H9 (cell line): ENCODE measurements around the gene FKBP4. TPM values are rescaled to one million over a fixed set of nuclear protein-coding genes. Genes with fewer than 3 reads are reported as not detected.
"Not testable (repeated sequence)": the region's sequence is repeated elsewhere in the genome, so short reads cannot be mapped to it uniquely, and the experiment has no call there.

Experiments used
- DNase-seq: peaks from one replicate; pipeline ENCODE4 v3.0.0-alpha.2; 2017
- H2AFZ ChIP-seq: one replicate; pipeline ENCODE4 v1.6.1; 2013; ENCODE audit warnings: mild to moderate bottlenecking, low read length, control low read depth, moderate library complexity
- H2AK5ac ChIP-seq: 2 replicates; pipeline ENCODE4 v1.6.1; 2013; ENCODE audit warnings: low read length, control low read depth, mixed read lengths; ENCODE audit not compliant: insufficient read length
- H2BK120ac ChIP-seq: one replicate; pipeline ENCODE4 v1.6.1; 2013; ENCODE audit warnings: low read depth, mild to moderate bottlenecking, low read length, control low read depth, inconsistent platforms; ENCODE audit not compliant: poor library complexity, severe bottlenecking
- H2BK12ac ChIP-seq: 2 replicates; pipeline ENCODE4 v1.6.1; 2013; ENCODE audit warnings: low read length, control low read depth, mixed read lengths, low read depth; ENCODE audit not compliant: insufficient read length
- H2BK15ac ChIP-seq: 2 replicates; pipeline ENCODE4 v1.6.1; 2013; ENCODE audit warnings: low read depth, low read length, control low read depth
- H2BK20ac ChIP-seq: one replicate; pipeline ENCODE4 v1.6.1; 2013; ENCODE audit warnings: low read depth, mild to moderate bottlenecking, low read length, control low read depth, inconsistent platforms; ENCODE audit not compliant: poor library complexity, severe bottlenecking
- H2BK5ac ChIP-seq: 2 replicates; pipeline ENCODE4 v1.6.1; 2013; ENCODE audit warnings: low read length, control low read depth, mixed read lengths; ENCODE audit not compliant: insufficient read length
- H3K14ac ChIP-seq: 2 replicates; pipeline ENCODE4 v1.6.1; 2013; ENCODE audit warnings: low read length, control low read depth; ENCODE audit not compliant: insufficient read depth
- H3K18ac ChIP-seq: 2 replicates; pipeline ENCODE4 v1.6.1; 2013; ENCODE audit warnings: low read depth, mild to moderate bottlenecking, mixed read lengths, low read length, control low read depth; ENCODE audit not compliant: insufficient read length
- H3K23ac ChIP-seq: 2 replicates; pipeline ENCODE4 v1.6.1; 2013; ENCODE audit warnings: low read length, control low read depth, mixed read lengths, low read depth; ENCODE audit not compliant: insufficient read length
- H3K23me2 ChIP-seq: 2 replicates; pipeline ENCODE4 v1.6.1; 2013; ENCODE audit warnings: low read depth, mild to moderate bottlenecking, mixed read lengths, low read length, control low read depth; ENCODE audit not compliant: insufficient read length, poor library complexity, severe bottlenecking
- H3K27ac ChIP-seq: 2 replicates; pipeline ENCODE4 v1.5.1; 2013; ENCODE audit warnings: low read length, control low read depth, mixed read lengths, low read depth; ENCODE audit not compliant: insufficient read length
- H3K27me3 ChIP-seq: 2 replicates; pipeline ENCODE4 v1.6.1; 2013; ENCODE audit warnings: low read length, control low read depth, inconsistent platforms; ENCODE audit not compliant: insufficient read depth
- H3K4ac ChIP-seq: 2 replicates; pipeline ENCODE4 v1.6.1; 2013; ENCODE audit warnings: low read depth, mild to moderate bottlenecking, control low read depth, inconsistent platforms, low read length, moderate library complexity
- H3K4me1 ChIP-seq: 2 replicates; pipeline ENCODE4 v1.6.1; 2013; ENCODE audit warnings: low read length, control low read depth, inconsistent platforms; ENCODE audit not compliant: insufficient read depth
- H3K4me2 ChIP-seq: 2 replicates; pipeline ENCODE4 v1.6.1; 2013; ENCODE audit warnings: low read length, control low read depth, mixed read lengths; ENCODE audit not compliant: insufficient read length, insufficient read depth
- H3K56ac ChIP-seq: 2 replicates; pipeline ENCODE4 v1.6.1; 2013; ENCODE audit warnings: low read depth, mild to moderate bottlenecking, mixed read lengths, low read length, control low read depth; ENCODE audit not compliant: insufficient read length
- H3K79me1 ChIP-seq: 2 replicates; pipeline ENCODE4 v1.6.1; 2013; ENCODE audit warnings: low read depth, mild to moderate bottlenecking, moderate library complexity, low read length, control low read depth, inconsistent platforms; ENCODE audit not compliant: insufficient read depth, poor library complexity, severe bottlenecking
- H3K79me2 ChIP-seq: 2 replicates; pipeline ENCODE4 v1.6.1; 2013; ENCODE audit warnings: low read length, control low read depth, inconsistent platforms; ENCODE audit not compliant: insufficient read depth
- H3K9ac ChIP-seq: 2 replicates; pipeline ENCODE4 v1.6.1; 2013; ENCODE audit warnings: low read length, control low read depth, mixed read lengths; ENCODE audit not compliant: insufficient read length; ENCODE audit errors: extremely low read depth
- H3K9me3 ChIP-seq: one replicate; pipeline ENCODE4 v1.6.1; 2013; ENCODE audit warnings: low read depth, low read length, inconsistent platforms; ENCODE audit not compliant: control insufficient read depth
- H3T11ph ChIP-seq: one replicate; pipeline ENCODE4 v1.6.1; 2013; ENCODE audit warnings: mild to moderate bottlenecking, low read length, control low read depth, inconsistent platforms
- H4K20me1 ChIP-seq: one replicate; pipeline ENCODE4 v1.6.1; 2013; ENCODE audit not compliant: control insufficient read depth, insufficient read length, insufficient read depth
- H4K5ac ChIP-seq: 2 replicates; pipeline ENCODE4 v1.6.1; 2013; ENCODE audit warnings: low read depth, mild to moderate bottlenecking, mixed read lengths, low read length, control low read depth; ENCODE audit not compliant: insufficient read length
- H4K8ac ChIP-seq: replicated peaks from 2 replicates; pipeline ENCODE4 v1.6.1; 2013; ENCODE audit warnings: low read length, control low read depth, mixed read lengths, low read depth; ENCODE audit not compliant: insufficient read length
- H4K91ac ChIP-seq: 2 replicates; pipeline ENCODE4 v1.6.1; 2013; ENCODE audit warnings: low read depth, mild to moderate bottlenecking, moderate library complexity, mixed read lengths, low read length, control low read depth; ENCODE audit not compliant: insufficient read length
- H3K27ac Mint-ChIP-seq, 3 experiments: 2 replicates in 2 of 3; 3 replicates in 1 of 3; pipeline ENCODE4 v1.8.0; 2020 to 2021; ENCODE audit warnings: mixed read lengths in 3 of 3, mild to moderate bottlenecking in 1 of 3, moderate library complexity in 1 of 3
- H3K27me3 Mint-ChIP-seq: 2 replicates; pipeline ENCODE4 v1.8.0; 2021; ENCODE audit warnings: low read depth, mild to moderate bottlenecking, moderate library complexity, mixed read lengths
- H3K36me3 Mint-ChIP-seq, 3 experiments: 2 replicates in 2 of 3; 3 replicates in 1 of 3; pipeline ENCODE4 v1.8.0; 2020 to 2021; ENCODE audit warnings: low read depth in 3 of 3, mixed read lengths in 3 of 3; ENCODE audit not compliant: insufficient read depth in 1 of 3
- H3K4me1 Mint-ChIP-seq, 2 experiments: 2 replicates each; pipeline ENCODE4 v1.8.0; 2020; ENCODE audit warnings: mixed read lengths in 2 of 2
- H3K4me3 Mint-ChIP-seq, 2 experiments: 2 replicates in 1 of 2; 3 replicates in 1 of 2; pipeline ENCODE4 v1.8.0; 2020 to 2021; ENCODE audit warnings: mild to moderate bottlenecking in 2 of 2, mixed read lengths in 2 of 2, moderate library complexity in 1 of 2
- H3K9me3 Mint-ChIP-seq, 2 experiments: 2 replicates in 1 of 2; 3 replicates in 1 of 2; pipeline ENCODE4 v1.8.0; 2020; ENCODE audit warnings: mild to moderate bottlenecking in 2 of 2, mixed read lengths in 2 of 2, moderate library complexity in 1 of 2
- CTCF ChIP-seq: fragments of 200-600 bp; sonication (generic); conservative IDR thresholded peaks from 3 replicates; pipeline ENCODE4 v1.8.0; 2021; ENCODE audit warnings: antibody characterized with exemption, mild to moderate bottlenecking
- WGBS: extraction: QIAGEN DNeasy Blood & Tissue Kit; methylation state at CpG from one replicate; pipeline ENCODE4 v1.1.7; 2013; ENCODE audit warnings: missing lambda C conversion rate, low lambda C conversion rate, mixed read lengths; ENCODE audit not compliant: insufficient read length; ENCODE audit errors: extremely low coverage; 5-methylcytosine and 5-hydroxymethylcytosine counted together
- total RNA-seq: library from RNA; stranded (reverse); gene quantifications from 2 replicates; pipeline ENCODE4 v1.2.1, GENCODE V29; 2021

FKBP4 gene
- total RNA-seq, 1 experiment from 2014 or later = 221 TPM

- Histone ChIP-seq H3T11ph (no peak overlapping the region), H2BK120ac (no peak overlapping the region), H3K56ac (no peak overlapping the region), H2BK20ac (no peak overlapping the region), H2BK5ac (no peak overlapping the region), H2BK15ac (no peak overlapping the region), H3K18ac (no peak overlapping the region), H3K27me3 (no peaks in the 10 kb centered on the region), H3K79me1 (no peaks in the 10 kb centered on the region), H4K20me1 (no peaks in the 10 kb centered on the region), H3K4me2 (no peak overlapping the region), H3K23me2 (no peaks in the 10 kb centered on the region), H2AK5ac (no peak overlapping the region), H3K4ac (no peak overlapping the region), H4K8ac (no peak overlapping the region), H2AFZ (no peak overlapping the region), H2BK12ac (no peak overlapping the region), H3K4me1 (peaks cover 4% of the 10 kb centered on the region; the same call in 1 of the 2 replicates), H4K5ac (no peak overlapping the region), H3K79me2 (no peaks in the 10 kb centered on the region), H3K14ac (no peak overlapping the region), H3K9me3 (no peaks in the 10 kb centered on the region), H3K27ac (no peak overlapping the region), H3K23ac (no peak overlapping the region), H4K91ac (no peak overlapping the region), H3K9ac (no peak overlapping the region)
- H3K36me3 Mint-ChIP-seq = no peaks in the 10 kb centered on the region
- H3K9me3 Mint-ChIP-seq = peaks cover 3 to 5% of the 10 kb centered on the region in 2 experiments; a peak in 2 of 5 replicates
- H3K27me3 Mint-ChIP-seq = peaks cover 3% of the 10 kb centered on the region
- peaks cover 14 to 22% of the 10 kb centered on the region in 2 experiments for H3K4me1 Mint-ChIP-seq
- no peak overlapping the region for H3K4me3 Mint-ChIP-seq
- H3K27ac Mint-ChIP-seq = no peak overlapping the region
- WGBS = no CpG with 5 or more reads among the region's 11 CpGs
- no peak for DNase-seq
- TF ChIP-seq CTCF = no peak
Measured at GRCh38 chr12:2769866-2770533, 24.8 kb upstream of the FKBP4 start.

- H3T11ph ChIP-seq, H3K18ac ChIP-seq, H4K5ac ChIP-seq, H4K91ac ChIP-seq, H2BK5ac ChIP-seq, H3K27ac ChIP-seq, H3K79me1 ChIP-seq, H3K56ac ChIP-seq, H2AFZ ChIP-seq, H3K9me3 Mint-ChIP-seq, H3K27me3 Mint-ChIP-seq, H3K79me2 ChIP-seq, H2BK15ac ChIP-seq, H3K4me1 ChIP-seq, H3K27ac Mint-ChIP-seq, H3K23me2 ChIP-seq, H2BK20ac ChIP-seq, H4K20me1 ChIP-seq, H3K4ac ChIP-seq, DNase-seq, H2BK12ac ChIP-seq, H4K8ac ChIP-seq, H2AK5ac ChIP-seq, H3K27me3 ChIP-seq, H3K9me3 ChIP-seq, H3K9ac ChIP-seq, H3K4me2 ChIP-seq, H3K14ac ChIP-seq, H3K36me3 Mint-ChIP-seq, H2BK120ac ChIP-seq, H3K23ac ChIP-seq, H3K4me3 Mint-ChIP-seq: not testable (repeated sequence)
- WGBS = no CpG with 5 or more reads among the region's 3 CpGs
- H3K4me1 Mint-ChIP-seq = peaks cover 12 to 18% of the 10 kb centered on the region in 2 experiments
Measured at GRCh38 chr12:2770544-2770943, 24.2 kb upstream of the FKBP4 start.
